IPS-NIHi7 (cell line): ENCODE data around the gene RARG.

ENCODE experiments used
- DNase-seq: peaks from one replicate; pipeline ENCODE4 v3.0.0; 2012; ENCODE audit warnings: mixed read lengths; ENCODE audit errors: extremely low spot score

RARG gene

GRCh38 chr12:53244337-53244736, 12.3 kb upstream of the RARG start:
- DNase-seq: no peak

GRCh38 chr12:53241623-53242412, 9.8 kb upstream of the RARG start:
- peak; percentile 63 for DNase-seq

- no peak for DNase-seq
These were observed 7.7 kb upstream of the RARG start for GRCh38 chr12:53239643-53240258.

- no peak for DNase-seq
These were observed 4.6 kb upstream of the RARG start for GRCh38 chr12:53236443-53237111.

- peak; percentile 41 for DNase-seq
These were observed 3.9 kb upstream of the RARG start for GRCh38 chr12:53235742-53236442.

- no peak for DNase-seq
These were observed 3.2 kb upstream of the RARG start for GRCh38 chr12:53235164-53235563.

- peak; percentile 79 for DNase-seq
These were observed 2.4 kb upstream of the RARG start for GRCh38 chr12:53234271-53234914.

GRCh38 chr12:53233671-53234121, 1.7 kb upstream of the RARG start:
- no peak for DNase-seq

- DNase-seq: peak; percentile 63
These were observed 845 bp upstream of the RARG start for GRCh38 chr12:53232646-53233461.

- no peak for DNase-seq
These were observed 413 bp downstream of the RARG start for GRCh38 chr12:53231671-53231920.

- no peak for DNase-seq
These were observed 1.7 kb downstream of the RARG start for GRCh38 chr12:53230108-53230845.

GRCh38 chr12:53229454-53229853, 2.6 kb downstream of the RARG start:
- no peak for DNase-seq

- no peak for DNase-seq
These were observed 4.2 kb downstream of the RARG start for GRCh38 chr12:53227836-53228235.

- no peak for DNase-seq
These were observed 4.7 kb downstream of the RARG start for GRCh38 chr12:53227341-53227740.

- no peak for DNase-seq
These were observed 5.2 kb downstream of the RARG start for GRCh38 chr12:53226815-53227214.

GRCh38 chr12:53225635-53226424, 6.2 kb downstream of the RARG start:
- no peak for DNase-seq

- no peak for DNase-seq
These were observed 6.9 kb downstream of the RARG start for GRCh38 chr12:53224897-53225634.

GRCh38 chr12:53224061-53224896, 7.7 kb downstream of the RARG start:
- DNase-seq: peak; percentile 83
